DND-41 (cell line): ENCODE measurements around the gene RRP15.

Experiments
- ATAC-seq: fragments of 200-7000 bp; cut with Tn5 transposase; 3 replicates; pipeline ENCODE4 v1.9.1; 2021; ENCODE audit warnings: low read depth; ENCODE audit not compliant: insufficient read depth
- DNase-seq: peaks from one replicate; pipeline ENCODE4 v3.0.0-alpha.2; 2020
- H2AFZ ChIP-seq: 2 replicates; pipeline ENCODE4 v1.6.0; 2012; ENCODE audit warnings: low read depth, low read length
- H3K27ac ChIP-seq: 2 replicates; pipeline ENCODE4 v1.5.1; 2012; ENCODE audit warnings: low read length, inconsistent platforms
- H3K27me3 ChIP-seq: fragments of 200-600 bp; sonication (generic); 2 replicates; pipeline ENCODE4 v1.6.0; 2012; ENCODE audit warnings: low read length, mild to moderate bottlenecking, inconsistent platforms; ENCODE audit not compliant: insufficient read depth, poor library complexity
- H3K36me3 ChIP-seq: 2 replicates; pipeline ENCODE4 v1.5.1; 2012; ENCODE audit warnings: low read length, inconsistent platforms; ENCODE audit not compliant: insufficient read depth
- H3K4me1 ChIP-seq: 2 replicates; pipeline ENCODE4 v1.5.1; 2012; ENCODE audit warnings: mild to moderate bottlenecking, low read length; ENCODE audit not compliant: insufficient read depth
- H3K4me2 ChIP-seq: 2 replicates; pipeline ENCODE4 v1.6.0; 2012; ENCODE audit warnings: mild to moderate bottlenecking, moderate library complexity, low read length, inconsistent platforms; ENCODE audit not compliant: insufficient read depth
- H3K4me3 ChIP-seq, 2 experiments: fragments of 200-600 bp in 1 of 2; shearing (Covaris generic) in 1 of 2; 2 replicates each; pipeline ENCODE4 v1.5.1; 2012 to 2016; ENCODE audit warnings: inconsistent platforms in 2 of 2, low read length in 2 of 2, mild to moderate bottlenecking in 2 of 2, low read depth in 1 of 2, moderate library complexity in 1 of 2
- H3K79me2 ChIP-seq: 2 replicates; pipeline ENCODE4 v1.6.0; 2012; ENCODE audit warnings: low read length, inconsistent platforms; ENCODE audit not compliant: insufficient read depth
- H3K9ac ChIP-seq: 2 replicates; pipeline ENCODE4 v1.6.0; 2012; ENCODE audit warnings: low read depth, mild to moderate bottlenecking, inconsistent platforms, low read length, moderate library complexity
- H3K9me3 ChIP-seq: 2 replicates; pipeline ENCODE4 v1.5.1; 2012; ENCODE audit warnings: low read length, moderate library complexity, mild to moderate bottlenecking, inconsistent platforms; ENCODE audit not compliant: insufficient read depth, severe bottlenecking
- H4K20me1 ChIP-seq: 2 replicates; pipeline ENCODE4 v1.6.0; 2012; ENCODE audit warnings: low read length; ENCODE audit not compliant: insufficient read depth
- CTCF ChIP-seq: IDR thresholded peaks from 2 replicates; pipeline ENCODE4 v1.5.1; 2012; ENCODE audit warnings: borderline replicate concordance, low read length, moderate library complexity, mild to moderate bottlenecking; ENCODE audit not compliant: poor library complexity, severe bottlenecking; ENCODE audit errors: extremely low read depth
- EZH2 ChIP-seq: IDR thresholded peaks from 3 replicates; pipeline ENCODE4 v1.6.1; 2012; ENCODE audit warnings: borderline replicate concordance, low read depth, mild to moderate bottlenecking, moderate library complexity, low read length, inconsistent platforms; ENCODE audit not compliant: severe bottlenecking

RRP15 gene

DNA sequence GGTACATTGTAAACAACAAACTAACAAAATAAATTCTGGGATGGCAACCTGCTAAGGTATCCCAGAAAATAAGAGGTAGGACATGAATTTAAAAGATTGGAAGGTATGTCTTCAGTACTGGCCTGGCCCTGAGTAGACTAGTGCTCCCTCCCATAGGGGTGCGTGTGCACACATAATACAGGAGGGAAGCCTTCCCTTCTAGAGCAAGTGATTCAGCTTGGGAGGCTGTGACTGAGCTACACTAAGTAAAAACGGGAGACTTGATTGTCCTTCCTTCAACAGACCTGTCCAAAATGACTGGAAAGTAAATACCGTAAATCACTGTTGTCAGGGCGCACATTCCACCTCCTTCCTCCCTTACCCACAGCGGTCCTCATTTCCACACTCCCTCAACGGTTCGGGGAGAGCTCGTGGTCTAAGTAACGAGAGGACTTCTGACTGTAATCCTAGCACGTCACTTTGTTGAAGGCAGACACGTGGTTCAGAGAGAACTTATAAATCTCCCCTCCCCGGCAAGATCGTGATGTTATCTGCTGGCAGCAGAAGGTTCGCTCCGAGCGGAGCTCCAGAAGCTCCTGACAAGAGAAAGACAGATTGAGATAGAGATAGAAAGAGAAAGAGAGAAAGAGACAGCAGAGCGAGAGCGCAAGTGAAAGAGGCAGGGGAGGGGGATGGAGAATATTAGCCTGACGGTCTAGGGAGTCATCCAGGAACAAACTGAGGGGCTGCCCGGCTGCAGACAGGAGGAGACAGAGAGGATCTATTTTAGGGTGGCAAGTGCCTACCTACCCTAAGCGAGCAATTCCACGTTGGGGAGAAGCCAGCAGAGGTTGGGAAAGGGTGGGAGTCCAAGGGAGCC is 60.0 kb downstream of the RRP15 start, which contains the start of gene TGFB2:
Gene TGFB2, plus strand, starts transcription at position 523 of the 859 bp plus-strand sequence. CDS start 1,366 bp downstream, outside the sequence.
- Histone ChIP-seq H4K20me1 (no peaks in the 10 kb centered on the region), H3K4me1 (no peaks in the 10 kb centered on the region), H3K27me3 (no peaks in the 10 kb centered on the region), H3K36me3 (no peaks in the 10 kb centered on the region), H3K4me3 (no peak within 1 kb of the TSS), H3K79me2 (no peaks in the 10 kb centered on the region), H2AFZ (no peak within 1 kb of the TSS), H3K9ac (no peak within 1 kb of the TSS), H3K9me3 (no peaks in the 10 kb centered on the region), H3K27ac (no peak within 1 kb of the TSS), H3K4me2 (no peak within 1 kb of the TSS)
- TF ChIP-seq CTCF: no peak
- no peak for TF ChIP-seq EZH2
- no peak for DNase-seq
- no peak; the same call in 2 of the 3 replicates for ATAC-seq

GRCh38 chr1:218345673-218346390 is 60.7 kb downstream of the RRP15 start:
- no peak overlapping the region for H3K4me3 ChIP-seq
- H3K4me2 ChIP-seq: no peak overlapping the region
- H2AFZ ChIP-seq: no peak overlapping the region
- H3K9ac ChIP-seq: no peak overlapping the region
- no peaks in the 10 kb centered on the region for H3K4me1 ChIP-seq
- H3K27me3 ChIP-seq: no peaks in the 10 kb centered on the region
- DNase-seq (no peak), ATAC-seq (no peak)
- no peak overlapping the region for H3K27ac ChIP-seq
- no peaks in the 10 kb centered on the region for H3K9me3 ChIP-seq
- no peaks in the 10 kb centered on the region for H3K79me2 ChIP-seq
- H3K36me3 ChIP-seq: no peaks in the 10 kb centered on the region
- TF ChIP-seq CTCF (no peak), EZH2 (no peak)
- no peaks in the 10 kb centered on the region for H4K20me1 ChIP-seq

DNA sequence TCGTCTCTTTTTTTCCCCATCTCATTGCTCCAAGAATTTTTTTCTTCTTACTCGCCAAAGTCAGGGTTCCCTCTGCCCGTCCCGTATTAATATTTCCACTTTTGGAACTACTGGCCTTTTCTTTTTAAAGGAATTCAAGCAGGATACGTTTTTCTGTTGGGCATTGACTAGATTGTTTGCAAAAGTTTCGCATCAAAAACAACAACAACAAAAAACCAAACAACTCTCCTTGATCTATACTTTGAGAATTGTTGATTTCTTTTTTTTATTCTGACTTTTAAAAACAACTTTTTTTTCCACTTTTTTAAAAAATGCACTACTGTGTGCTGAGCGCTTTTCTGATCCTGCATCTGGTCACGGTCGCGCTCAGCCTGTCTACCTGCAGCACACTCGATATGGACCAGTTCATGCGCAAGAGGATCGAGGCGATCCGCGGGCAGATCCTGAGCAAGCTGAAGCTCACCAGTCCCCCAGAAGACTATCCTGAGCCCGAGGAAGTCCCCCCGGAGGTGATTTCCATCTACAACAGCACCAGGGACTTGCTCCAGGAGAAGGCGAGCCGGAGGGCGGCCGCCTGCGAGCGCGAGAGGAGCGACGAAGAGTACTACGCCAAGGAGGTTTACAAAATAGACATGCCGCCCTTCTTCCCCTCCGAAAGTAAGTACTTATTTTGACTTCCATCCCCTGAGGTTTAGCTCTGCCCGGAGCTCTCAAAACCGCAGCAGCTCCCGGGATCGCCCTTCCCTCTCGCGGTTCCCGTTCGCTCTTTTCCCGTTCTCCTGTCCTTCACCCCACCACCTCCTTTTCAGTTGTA is 61.5 kb downstream of the RRP15 start:
- no peak overlapping the region for H2AFZ ChIP-seq
- no peak overlapping the region for H3K27ac ChIP-seq
- no peaks in the 10 kb centered on the region for H3K27me3 ChIP-seq

More for the DNA sequence above, 61.5 kb downstream of the RRP15 start:
- Histone ChIP-seq H3K4me2 (no peak overlapping the region), H3K9me3 (no peaks in the 10 kb centered on the region), H3K79me2 (no peaks in the 10 kb centered on the region), H3K9ac (no peak overlapping the region), H3K4me1 (0 out of 2 replicates have a peak, but pooled peaks cover 3% of the 10 kb centered on the region), H3K36me3 (no peaks in the 10 kb centered on the region), H3K4me3 (no peak overlapping the region), H4K20me1 (no peaks in the 10 kb centered on the region)
- no peak for TF ChIP-seq EZH2
- no peak for TF ChIP-seq CTCF
- DNase-seq (no peak), ATAC-seq (no peak)
